T-helper 1 cell (primary cell): ENCODE data around the gene SLBP.

Source experiments
- DNase-seq, 5 donors: peaks; one replicate each; pipeline ENCODE4 v3.0.0-alpha.2; 2012 to 2020
- total RNA-seq, 4 donors: gene quantifications; one replicate each; lab custom pipeline; 2026; lab: John Stamatoyannopoulos, UW

Gene SLBP
- 39.9 to 53.6 (median 43.0) reads per million in 4 donors for total RNA-seq

DNA sequence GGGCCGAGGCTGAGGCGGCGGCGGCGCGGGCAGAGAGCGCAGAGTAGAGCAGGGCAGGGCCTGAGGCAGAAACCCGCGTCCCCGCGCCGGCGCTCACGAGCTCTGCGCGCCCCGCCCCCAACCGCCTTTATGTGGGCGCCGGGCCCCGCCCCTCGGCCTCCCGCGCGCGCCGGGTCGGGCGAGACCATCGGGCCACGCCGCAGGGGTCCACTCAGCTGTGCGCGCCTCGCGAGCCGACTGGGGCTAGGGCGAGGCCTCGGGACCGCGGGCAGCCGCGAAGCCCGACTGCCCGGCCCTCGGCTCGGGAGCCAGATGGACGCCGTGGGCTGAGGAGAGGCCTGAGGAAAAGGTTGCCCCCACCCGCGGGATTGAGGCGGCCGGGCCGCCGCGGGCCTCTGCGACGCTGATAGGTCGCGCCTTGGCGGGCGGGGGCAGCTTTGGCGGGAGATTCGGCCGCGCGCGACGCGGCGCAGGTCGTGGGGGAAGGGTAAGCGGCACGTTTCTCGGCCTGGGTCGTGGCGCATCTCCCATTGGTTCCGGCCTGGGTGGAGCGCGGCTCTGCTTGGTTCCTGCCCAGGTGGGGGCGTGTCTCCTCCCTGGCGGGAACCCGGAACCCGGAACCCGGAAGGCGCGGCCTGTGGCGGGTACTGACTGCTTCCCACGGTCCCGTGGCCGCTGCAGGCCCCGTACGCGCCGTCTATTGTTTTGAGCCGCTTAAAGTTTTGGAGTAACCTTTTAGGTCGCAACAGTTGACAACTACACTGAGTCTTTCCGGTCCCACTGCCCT is at the start of gene SLBP:
Gene SLBP (minus strand): TSS at position 104 of the 787 bp plus-strand sequence. CDS start 131 bp downstream, outside the sequence.
- DNase-seq, result peak; percentile 98 to 99 (median 99)

DNA sequence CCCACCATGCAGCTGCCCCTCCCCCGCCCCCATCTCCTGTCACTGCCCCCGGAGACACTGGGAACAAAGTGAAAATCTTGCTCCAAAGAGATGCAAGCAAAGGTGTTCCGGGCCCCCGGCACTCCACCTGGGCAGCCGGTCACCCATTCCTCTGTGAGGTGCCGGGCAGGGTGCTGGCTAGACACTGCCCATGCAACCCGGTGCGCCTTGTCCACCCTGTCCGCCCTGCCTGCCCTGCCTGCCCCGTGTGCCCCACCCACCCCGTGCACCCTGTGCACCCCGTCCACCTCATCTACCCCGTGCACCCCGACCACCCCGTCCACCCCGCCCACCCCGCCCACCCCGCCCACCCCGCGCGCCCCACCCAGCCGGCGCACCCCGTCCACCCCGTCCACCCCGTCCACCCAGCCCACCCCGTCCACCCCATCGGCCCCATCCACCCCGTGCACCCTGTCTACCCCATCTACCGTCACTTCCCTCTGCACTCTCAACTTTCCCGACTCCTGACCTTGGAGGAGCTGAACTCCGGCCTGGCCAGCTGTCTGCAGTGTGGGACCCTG is 49.1 kb upstream of the SLBP start:
- DNase-seq, result no peak

DNA sequence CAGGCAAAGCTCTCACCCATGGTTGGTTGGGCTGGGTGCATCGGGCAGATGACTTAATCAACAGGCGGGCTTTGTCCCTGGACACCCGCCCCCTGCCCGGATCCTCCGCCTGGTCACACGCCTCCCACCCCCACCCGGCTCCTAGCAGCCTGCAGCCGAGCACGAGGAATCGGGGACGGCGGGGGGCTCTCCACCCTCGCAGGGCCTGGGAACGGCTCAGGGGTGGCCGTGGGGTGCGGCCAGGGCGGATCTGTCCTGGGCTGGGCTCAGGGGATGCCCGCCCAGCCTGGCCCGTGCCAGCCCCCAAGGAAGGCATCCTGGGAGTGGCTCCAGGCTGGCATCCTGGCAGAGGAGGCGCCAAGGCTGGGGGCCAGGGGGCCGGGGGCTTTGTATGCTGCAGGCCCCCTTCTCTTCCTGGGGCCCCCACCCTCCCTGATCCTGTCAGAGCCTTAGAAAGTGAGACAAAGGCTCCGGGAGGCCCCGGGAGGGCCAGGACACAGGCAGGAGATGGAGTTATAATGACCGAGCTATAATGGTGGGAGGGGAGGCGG is 48.5 kb upstream of the SLBP start:
- no peak for DNase-seq

DNA sequence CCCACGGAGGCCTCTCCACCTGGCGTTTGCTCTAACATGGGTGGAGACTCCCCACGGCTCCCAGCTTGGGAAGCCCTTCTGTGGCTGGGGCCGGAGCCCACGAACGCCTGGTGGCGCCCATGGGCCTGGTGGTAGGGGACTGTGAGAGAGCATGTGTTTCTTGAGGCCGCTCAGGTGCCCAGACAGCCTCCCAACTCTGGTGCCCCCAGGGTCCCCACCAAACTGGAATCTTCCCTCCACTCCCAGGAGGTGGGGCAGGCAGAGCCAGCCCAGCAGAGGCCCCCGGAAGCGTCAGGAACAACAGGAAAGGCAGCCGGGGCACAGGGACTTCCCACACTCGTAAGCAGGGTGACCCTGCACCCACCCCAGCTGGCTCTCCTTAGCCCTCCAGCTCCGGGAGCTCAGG is 47.7 kb upstream of the SLBP start:
- no peak for DNase-seq

DNA sequence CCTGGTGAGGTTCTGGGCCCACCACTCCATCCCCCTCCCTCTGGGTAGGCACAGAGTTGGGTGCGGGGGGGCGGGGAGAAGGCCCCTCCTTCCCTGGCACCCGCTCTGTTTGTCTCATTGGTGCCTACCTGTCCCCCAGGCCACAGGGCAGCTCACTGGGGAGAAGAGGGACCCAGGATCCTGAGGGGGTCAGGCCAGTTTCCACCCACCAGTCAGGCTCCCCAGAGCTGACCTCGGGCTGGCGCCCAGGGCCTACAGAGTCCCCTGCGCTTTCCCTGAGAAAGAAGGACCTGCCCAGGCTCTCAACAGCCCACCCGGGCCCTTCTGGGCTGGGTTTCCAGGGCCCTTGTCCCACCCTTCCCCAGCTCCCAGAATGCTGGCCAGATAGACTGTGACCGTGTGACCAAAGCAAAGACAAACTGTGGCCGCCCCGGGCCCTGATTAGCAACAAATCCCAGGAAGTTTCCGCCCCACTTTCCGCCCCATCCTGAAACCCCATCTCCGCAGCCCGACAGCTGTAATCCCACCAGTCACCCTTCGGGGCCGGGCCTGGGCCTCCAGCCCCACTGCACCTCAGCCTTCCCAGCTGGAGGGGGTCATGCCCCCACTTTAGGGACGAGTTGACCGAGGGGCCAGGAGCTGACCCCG is 47.2 kb upstream of the SLBP start:
- DNase-seq, result no peak

DNA sequence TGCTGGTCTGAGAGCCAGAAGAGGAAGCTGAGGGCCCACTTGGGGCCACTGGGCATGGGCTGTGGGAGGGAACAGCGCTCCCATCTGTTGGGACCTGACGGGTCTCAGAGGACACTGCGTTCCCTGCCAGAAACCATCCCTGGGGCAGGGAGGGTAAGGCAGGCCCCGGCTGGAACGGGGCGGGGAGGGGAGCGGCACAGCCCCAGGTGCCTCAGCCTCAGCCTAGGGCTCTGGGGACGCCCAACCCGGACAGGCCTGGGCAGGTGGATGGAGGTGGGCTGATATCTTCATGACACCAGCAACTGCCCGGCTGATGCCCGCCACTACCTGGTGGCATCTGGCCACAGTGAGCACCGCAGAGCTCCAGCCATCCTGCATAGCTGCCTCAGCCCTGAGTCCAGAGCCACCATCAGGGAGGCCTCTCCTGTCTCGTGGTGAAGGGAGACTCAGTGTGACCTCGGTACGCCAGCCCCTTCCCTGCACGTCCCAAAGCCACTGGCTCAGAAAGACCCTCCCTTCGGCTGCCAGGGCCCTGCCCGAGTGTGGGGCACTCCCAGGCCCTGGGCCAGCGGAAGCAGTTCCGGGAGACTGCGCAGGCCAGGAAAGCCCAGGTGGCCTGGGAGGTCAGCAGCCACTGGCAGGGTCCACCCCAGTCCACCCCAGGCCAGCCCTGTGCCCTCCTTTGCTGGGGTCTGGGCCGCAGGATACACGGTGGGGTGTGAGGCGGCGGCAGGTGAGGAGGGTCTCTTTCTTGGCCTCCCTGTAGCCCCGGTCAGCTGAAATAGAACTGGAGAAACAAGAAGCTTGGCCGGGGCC is 46.4 kb upstream of the SLBP start:
- no peak for DNase-seq

DNA sequence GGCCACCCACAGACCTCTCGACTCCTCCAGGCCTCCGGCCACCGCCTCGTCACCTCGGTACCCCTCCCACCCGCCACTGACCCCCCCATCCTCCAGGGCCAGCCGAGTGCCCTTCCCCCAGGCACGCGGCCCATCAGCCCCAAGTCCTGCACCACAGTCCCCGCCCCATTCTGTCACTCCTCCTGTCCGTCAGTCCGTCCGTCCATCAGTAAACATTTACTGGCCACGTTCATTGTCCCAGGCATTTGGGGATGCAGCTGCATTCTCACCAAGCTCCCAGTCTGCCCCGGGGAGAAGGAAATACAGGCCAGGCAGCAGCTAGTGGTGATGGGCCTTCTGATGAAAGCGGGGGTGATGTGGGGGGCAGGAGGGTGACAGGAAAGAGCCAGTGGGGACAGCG is 45.7 kb upstream of the SLBP start:
- DNase-seq, result no peak

DNA sequence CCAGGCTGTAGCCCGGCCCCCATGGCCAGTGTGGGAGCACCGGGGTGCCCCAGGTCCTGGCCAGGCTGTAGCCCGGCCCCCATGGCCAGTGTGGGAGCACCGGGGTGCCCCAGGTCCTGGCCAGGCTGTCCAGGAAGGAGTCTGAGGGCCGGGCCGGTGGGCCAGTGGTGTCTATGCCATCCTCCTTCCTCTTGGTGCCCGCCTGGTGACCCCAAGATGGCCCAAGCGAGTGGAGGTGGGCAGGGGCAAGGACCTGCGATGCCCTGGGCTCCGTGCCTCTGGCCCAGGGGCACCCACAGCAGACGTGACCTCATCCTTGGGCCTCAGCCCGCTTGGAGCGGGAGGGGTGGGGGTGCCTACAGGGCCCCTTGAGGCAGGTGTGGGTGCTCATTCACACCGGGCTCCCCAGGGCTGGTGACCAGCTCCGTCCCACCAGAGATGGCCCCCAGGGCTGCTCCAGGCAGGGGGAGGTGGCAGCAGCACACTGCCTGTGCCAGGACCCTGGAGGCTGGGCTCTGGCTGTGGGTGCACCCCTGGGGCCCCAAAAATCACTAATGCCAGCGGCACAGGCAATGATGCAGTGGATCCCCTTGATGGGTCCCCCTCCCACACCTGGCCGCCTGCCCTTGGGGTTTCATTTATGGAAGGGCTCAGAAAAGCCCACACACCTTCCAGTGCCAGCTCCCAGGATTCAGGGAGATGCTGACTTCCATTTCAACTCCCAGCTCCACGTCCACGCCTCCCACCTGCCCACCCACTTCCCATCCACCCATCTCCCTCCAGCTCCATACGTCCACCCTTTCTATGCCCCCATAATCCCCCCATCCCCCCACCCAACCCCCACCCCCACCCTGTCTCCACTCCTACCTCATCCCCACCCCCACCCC is 45.0 kb upstream of the SLBP start:
- no peak for DNase-seq

DNA sequence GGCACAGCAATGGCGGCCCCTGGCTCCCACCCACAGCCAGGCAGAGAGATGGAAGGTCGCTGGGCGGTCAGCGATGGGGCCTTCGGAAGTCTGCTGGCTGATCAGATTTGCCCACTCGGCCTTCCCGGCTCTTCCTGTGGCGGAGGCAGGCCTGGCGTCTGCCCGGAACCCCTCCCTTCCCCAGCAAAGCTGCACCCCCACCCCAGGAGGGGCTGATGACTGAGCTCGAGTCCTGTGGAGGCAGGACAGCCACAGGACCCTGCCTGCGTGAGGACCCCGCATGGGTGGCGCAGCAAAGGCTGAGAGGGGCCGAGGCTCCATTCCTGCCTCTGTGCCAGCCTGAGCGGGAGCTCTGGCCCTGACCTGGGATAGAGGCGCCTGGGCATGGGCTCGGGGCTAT is 44.0 kb upstream of the SLBP start:
- DNase-seq, result no peak

DNA sequence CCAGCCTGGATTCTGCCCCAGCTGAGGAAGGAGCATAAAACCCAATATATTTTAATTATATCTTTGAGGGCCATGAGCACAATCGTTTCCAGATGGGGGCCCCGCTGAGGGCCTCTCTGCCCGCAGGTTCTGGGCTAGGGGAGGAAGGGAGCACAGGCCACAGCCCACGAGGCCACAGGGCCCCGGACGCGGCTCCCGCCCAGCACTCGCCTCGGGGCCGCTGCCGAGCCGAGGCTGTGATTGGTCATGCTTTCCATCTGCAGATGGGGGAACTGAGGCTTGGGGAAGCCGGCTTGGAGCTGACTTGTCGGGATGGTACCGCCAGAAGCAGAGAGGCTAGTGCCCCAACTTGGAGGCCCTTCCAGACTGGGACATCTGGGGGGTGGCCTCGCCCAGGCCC is 43.2 kb upstream of the SLBP start:
- no peak for DNase-seq

DNA sequence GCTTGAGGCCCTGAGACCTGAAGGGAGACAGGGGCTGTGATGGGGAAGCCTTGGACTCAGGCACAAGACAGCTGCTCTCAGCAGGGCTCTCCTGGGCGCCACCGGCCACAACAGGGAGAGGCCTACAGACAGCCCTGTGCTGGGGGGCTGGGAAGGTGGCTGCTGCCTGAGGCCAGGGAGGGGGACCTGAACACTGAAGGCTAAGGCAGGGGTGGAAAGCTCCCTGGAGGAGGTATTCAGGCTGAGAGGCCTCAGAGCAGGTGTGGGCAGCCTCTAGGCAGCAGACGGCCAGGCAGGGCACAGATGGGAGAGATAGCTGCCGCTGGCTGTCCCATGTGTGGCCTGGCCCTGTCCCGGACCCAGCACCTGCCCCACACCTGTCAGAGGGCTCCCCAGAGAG is 42.2 kb upstream of the SLBP start:
- DNase-seq, result no peak

DNA sequence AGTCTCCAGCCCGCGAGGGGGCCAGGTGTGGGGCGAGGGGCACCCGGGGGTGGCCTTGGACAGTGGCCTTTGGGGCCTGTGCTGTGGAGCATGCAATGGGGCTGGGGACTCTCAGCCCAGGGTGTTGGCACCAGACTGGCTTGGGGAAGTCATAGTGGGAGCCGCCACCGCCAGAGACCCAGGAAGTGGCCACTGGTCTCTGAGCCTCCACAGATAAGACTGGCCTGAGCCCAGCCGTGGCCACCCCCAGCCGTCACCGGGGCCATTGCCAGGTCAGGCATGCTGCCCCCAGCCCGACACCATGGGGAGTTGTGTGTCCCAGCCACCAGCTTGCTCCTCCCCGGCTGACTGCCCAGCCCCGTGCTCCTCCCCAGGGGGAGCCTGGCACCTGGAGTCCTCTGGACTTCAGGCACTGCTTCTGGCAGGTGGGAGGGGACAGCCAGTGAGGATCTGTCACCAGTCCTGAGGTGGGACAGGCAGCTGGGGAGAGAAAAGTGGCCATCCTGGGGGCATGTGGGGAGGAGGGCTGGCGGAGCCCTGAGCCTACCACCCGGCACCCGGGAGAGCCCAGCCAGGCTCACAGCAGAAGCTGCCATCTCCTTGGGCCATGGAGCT is 41.7 kb upstream of the SLBP start:
- DNase-seq, result no peak

DNA sequence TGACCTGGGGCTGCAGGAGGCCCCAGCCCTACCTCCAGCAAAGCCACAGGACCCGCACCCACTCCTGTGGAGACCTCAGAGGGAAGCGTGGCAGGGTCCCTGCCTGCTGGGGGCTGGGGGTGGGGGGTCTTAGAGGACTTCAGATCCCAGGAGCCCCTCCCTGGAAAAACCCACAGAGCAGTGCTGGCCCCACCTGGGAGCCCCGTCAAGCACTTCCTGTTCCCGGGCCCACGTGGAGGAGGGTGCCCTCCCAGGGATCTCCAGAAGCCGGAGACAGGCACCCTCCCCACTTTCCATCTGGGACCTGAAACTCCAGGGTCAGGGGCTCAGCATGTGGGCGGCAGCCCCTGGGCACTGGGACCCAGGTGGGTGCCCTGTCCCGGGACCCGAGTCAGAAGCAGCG is 41.2 kb upstream of the SLBP start:
- DNase-seq, result no peak

DNA sequence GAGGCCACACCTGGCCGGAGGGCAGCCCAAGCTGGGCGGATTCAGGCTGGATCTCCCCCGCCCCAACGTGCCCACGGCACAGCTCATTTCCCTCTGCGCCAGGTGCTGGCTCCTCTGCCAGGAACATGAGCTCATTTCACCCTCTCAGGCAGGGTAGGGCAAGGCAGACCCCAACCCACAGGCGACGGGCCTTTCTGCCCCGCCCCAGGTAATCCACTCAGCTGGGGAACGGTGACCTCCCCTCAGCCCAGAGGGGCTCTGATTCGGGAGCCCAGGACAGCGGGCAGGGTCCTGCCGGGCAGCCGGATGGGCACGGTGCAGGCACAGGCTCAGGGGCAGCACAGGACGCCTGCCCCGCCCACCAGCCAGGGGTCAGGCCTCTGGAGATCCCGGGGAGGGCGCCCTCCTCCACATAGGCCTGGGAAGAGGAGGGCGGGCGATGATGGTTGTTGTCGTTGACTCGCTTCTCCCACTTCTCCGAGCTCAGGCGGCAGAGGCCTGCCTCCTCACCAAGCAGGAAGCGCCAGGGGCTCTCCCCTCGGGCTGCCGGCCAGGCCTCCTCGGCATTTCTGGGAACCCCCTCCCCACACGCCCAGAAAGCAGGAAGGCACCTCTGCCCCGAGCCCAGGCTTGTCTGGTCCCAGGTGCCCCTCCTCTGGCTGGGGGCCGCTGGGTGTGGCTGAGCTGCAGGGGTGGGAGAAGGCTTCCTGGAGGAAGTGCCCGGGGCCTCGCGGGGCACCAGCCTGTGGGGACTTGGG is 40.3 kb upstream of the SLBP start:
- peak in 1 of 5 donors; percentile 55 for DNase-seq

DNA sequence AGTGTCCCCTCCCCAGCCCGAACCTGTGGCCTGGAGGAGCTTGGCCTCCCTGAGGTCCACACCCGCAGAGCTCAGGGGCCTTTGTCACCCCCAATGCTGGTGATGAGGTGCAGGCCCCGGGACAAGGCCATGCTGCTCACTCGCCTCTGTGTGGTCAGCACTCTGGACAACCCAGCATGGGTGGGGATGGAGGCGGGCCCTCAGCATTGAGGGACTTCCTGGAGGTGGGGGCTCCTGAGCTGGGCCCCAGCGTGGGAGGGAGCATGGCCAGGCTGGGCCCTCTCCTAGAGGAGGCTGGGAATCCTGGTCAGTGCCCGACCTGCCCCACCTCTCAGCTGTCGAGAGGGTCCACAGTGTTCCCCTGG is 39.8 kb upstream of the SLBP start:
- no peak for DNase-seq

DNA sequence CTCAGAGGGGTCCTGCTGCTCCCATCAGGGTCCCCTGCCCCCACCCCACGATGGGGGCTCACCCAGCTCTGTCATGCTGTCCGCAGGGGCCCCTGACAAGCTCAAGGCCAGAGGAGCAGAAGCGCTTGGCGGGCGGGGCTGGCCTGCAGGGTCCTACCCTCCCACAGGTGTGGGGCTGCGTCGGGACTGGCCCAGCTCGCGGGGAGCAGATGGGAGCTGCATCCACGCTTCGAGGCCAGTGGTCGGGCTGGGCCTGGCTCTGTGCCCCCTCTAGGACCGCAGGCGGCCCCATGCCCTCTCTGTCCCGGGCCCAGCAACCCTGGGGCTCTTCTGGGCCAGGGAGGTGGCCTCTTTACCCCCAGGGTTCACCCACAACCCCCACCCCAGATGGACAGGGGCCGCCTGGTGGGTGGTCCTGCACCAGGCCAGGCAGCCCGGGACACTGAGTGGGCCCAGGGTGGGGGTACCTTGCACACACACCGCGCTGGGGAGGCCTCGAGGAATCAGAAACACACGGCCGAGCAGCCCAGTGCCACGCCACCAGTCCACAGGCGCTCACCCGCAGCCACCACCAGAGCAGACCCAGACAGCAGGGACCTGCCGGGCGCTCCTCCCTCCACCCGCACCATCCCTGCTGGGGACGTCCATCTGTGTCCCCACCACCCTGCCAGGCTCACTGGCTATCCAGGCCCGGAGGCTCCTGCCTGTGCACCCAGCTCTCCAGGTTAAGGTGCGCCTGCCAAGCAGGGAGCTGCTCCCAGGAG is 39.2 kb upstream of the SLBP start:
- DNase-seq, result no peak

DNA sequence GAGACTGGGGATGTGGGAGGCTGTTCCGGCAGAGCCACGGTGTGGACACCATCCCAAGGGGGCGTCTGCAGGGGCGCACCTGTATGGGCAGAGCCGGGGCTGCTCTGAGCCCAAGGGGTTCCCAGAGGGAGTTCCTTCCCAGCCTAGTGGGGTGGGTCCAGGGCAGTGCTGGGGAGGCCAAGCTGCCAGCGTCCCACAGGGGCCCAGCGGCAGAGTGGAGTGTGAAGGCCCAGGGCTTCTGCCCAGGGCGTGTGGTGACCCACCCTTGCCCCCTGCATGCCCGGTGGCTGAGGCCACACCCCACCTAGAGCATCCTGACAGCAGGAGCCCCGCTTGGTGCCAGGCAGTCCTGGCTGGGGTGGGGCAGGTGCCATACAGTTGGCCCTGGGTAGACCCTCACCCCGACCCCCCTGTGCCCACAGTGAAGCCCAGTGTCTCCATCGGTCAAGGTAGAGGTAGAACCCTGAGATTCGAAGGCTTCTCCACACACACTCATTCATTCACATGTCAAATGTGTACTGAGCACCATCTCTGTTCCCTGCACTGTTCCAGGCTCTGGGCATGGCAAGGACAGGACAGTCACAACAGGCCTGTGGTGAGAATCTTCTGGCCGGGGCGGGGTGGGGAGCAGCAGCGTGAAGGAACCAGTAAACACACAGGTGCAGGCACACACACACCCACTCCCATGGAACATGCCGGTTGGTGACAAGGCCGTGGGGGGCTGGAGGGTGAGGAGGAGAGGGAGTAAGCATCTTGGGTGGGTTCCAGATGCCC is 38.4 kb upstream of the SLBP start:
- no peak for DNase-seq

DNA sequence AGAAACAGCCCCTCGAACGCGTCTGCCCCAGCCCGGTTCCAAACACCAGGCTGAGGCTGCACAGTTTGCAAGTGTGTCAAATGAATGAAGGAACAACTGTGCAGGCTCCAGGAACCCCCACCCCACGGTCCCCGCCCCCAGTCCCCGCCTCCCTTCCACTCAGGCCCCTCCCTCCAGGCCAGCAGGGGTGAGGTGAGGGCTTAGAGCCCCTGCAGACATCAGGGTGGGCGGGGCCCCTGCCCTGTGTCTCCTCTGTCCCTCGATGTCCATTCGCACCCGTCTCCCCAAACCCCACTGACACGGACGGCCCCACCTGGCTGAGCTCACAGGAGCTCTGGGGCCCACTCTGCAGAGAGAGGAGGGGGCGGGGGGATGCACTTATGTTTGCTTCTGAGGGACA is 37.7 kb upstream of the SLBP start:
- no peak for DNase-seq

DNA sequence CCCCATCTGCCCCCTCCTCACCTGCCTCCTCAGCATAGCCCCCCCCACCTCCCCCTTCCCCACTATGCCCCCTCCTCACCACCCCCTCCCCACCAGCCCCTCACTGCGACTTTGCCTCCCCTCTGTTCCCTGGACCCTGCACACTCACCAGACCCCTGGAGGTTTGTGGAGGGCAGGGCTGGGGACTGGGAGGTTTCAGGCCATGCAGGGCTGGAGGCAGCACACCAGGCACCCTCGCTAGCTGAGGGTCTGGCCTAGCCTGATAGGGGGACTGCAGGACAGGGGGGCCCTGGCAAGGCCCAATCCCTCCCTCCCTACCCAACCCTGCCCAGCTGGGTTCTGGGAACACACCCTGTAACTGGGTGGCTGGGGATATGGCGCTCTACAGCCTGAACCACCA is 37.3 kb upstream of the SLBP start:
- DNase-seq, result no peak
